ENCODE measurements around the gene IL12RB1.
"Not testable (repeated sequence)": the region's sequence is repeated elsewhere in the genome, so short reads cannot be mapped to it uniquely, and the experiment has no call there.

Gene IL12RB1

DNA sequence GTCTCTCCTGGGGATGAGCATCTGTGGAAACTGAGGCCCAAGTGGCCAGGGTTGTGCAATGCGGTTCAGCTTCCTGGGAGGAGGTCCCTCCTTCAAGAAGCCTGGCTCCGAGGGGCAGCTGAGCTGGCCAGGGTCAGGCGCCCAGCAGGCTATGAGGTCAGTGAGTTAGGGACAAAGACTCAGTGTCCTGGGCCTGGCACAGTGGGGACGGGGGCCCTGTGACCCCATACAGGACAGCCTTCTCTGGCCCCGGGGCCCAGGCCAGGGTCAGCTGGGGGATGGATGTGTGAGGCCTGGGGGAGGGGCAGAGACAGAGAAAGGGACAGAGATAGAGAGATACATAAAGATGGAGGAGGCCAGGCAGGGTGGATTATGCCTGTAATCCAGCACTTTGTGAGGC is 3.0 kb upstream of the IL12RB1 start:
- Histone ChIP-seq H3K9me3 (ENCODE audit: control insufficient read depth in 1 of 2, low read length in 2 of 2) (no peaks in the 10 kb centered on the region), H3K4me3 (ENCODE audit: low read depth in 1 of 2, low read length in 2 of 2) (no peak overlapping the region), H3K27me3 (ENCODE audit: control insufficient read depth in 1 of 2, insufficient read depth in 2 of 2, low read length in 2 of 2) (no peaks in the 10 kb centered on the region), H3K9ac (ENCODE audit: low read depth in 1 of 2, low read length in 2 of 2) (peak overlapping the region in 1 of 2 donors; percentile 7), H3K4me1 (ENCODE audit: control insufficient read depth in 1 of 2, insufficient read depth in 2 of 2, low read length in 2 of 2) (peaks cover 4 to 10% of the 10 kb centered on the region in 2 donors), H3K27ac (ENCODE audit: low read depth, low read length) (no peak overlapping the region), H3K36me3 (ENCODE audit: control insufficient read depth in 1 of 2, insufficient read depth in 2 of 2, low read length in 2 of 2) (no peaks in the 10 kb centered on the region)

DNA sequence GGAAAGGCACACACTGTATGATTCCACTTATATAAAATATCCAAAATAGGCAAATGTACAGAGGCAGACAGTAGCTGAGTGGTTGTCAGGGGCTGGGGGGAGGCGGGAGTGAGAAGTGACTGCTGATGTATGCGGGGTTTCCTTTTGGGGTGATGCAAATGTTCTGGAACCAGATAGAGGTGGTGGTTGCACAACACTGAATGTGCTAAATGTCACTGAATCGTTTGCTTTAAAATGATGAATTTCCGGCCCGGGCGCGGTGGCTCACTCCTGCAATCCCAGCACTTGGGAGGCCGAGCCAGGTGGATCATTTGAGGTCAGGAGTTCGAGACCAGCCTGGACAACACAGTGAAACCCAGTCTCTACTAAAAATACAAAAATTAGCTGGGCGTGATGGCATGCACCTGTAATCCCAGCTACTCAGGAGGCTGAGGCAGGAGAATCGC is 2.4 kb upstream of the IL12RB1 start:
- H3K27ac ChIP-seq (ENCODE audit: low read depth, low read length); H3K9ac ChIP-seq (ENCODE audit: low read depth in 1 of 2, low read length in 2 of 2); H3K36me3 ChIP-seq (ENCODE audit: control insufficient read depth in 1 of 2, insufficient read depth in 2 of 2, low read length in 2 of 2); H3K4me3 ChIP-seq (ENCODE audit: low read depth in 1 of 2, low read length in 2 of 2); H3K27me3 ChIP-seq (ENCODE audit: control insufficient read depth in 1 of 2, insufficient read depth in 2 of 2, low read length in 2 of 2); H3K9me3 ChIP-seq (ENCODE audit: control insufficient read depth in 1 of 2, low read length in 2 of 2): not testable (repeated sequence)
- H3K4me1 ChIP-seq (ENCODE audit: control insufficient read depth in 1 of 2, insufficient read depth in 2 of 2, low read length in 2 of 2), result peaks cover 4 to 10% of the 10 kb centered on the region in 2 donors

DNA sequence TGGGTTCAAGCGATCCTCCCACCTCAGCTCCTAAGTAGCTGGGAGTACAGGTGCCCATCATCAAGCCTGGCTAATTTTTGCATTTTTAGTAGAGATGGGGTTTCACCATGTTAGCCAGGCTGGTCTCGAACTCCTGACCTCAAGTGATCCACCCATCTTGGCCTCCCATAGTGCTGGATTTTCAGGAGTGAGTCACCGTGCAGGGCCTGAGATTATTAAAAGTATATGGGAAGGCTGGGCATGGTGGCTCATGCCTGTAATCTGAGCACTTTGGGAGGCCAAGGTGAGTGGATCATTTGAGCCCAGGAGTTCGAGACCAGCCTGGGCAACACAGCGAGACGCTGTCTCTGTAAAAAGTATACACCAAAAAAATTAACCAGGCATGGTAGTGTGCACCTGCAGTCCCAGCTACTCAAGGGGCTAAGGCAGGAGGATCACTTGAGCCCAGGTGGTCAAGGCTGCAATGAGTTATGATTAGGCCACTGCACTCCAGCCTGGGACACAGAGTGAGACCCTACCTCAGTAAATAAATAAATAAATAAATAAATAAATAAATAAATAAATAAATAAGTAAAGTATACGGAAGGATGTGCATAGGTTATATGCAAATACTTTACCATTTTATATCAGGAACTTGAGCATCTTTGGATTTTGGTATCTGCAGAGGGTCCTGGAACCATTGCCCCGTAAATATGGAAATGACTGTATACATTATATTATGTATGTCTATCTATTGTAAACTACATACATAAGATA is 854 bp downstream of the IL12RB1 start:
- Histone ChIP-seq H3K36me3 (ENCODE audit: control insufficient read depth in 1 of 2, insufficient read depth in 2 of 2, low read length in 2 of 2) (no peaks in the 10 kb centered on the region), H3K27ac (ENCODE audit: low read depth, low read length) (no peak overlapping the region), H3K4me1 (ENCODE audit: control insufficient read depth in 1 of 2, insufficient read depth in 2 of 2, low read length in 2 of 2) (peaks cover 4 to 8% of the 10 kb centered on the region in 2 donors), H3K4me3 (ENCODE audit: low read depth in 1 of 2, low read length in 2 of 2) (peak overlapping the region; percentile 79 to 80), H3K27me3 (ENCODE audit: control insufficient read depth in 1 of 2, insufficient read depth in 2 of 2, low read length in 2 of 2) (no peaks in the 10 kb centered on the region), H3K9ac (ENCODE audit: low read depth in 1 of 2, low read length in 2 of 2) (no peak overlapping the region), H3K9me3 (ENCODE audit: control insufficient read depth in 1 of 2, low read length in 2 of 2) (no peaks in the 10 kb centered on the region)

DNA sequence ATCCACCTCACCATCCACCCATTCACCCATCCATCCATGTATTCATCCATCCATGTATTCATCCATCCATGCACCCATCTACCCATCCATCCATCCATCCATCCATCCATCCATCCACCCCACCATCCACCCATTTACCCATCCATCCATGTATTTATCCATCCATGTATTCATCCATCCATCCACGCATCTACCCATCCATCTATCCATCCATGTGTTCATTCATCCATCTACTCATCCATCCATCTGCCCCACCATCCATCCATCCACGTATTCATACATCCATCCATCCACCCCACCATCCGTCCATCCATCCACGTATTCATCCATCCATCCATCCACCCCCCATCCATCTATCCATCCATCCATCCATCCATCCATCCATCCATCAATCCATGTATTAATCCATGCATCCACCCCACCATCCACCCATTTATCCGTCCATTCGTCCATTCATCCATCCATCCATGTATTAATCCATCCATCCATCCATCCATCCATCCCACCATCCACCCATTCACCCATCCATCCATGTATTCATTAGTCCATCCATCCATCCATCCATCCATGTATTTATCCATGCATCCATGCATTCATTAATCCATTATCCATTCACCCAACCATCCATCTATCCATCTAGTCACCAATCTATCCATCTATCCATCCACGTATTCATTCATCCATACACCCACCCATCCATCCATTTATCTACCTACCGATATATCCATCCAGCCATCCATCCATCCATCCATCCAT is 2.6 kb downstream of the IL12RB1 start:
- H3K36me3 ChIP-seq (ENCODE audit: control insufficient read depth in 1 of 2, insufficient read depth in 2 of 2, low read length in 2 of 2), result no peaks in the 10 kb centered on the region
- peaks cover 0 to 4% of the 10 kb centered on the region in 2 donors for H3K4me1 ChIP-seq (ENCODE audit: control insufficient read depth in 1 of 2, insufficient read depth in 2 of 2, low read length in 2 of 2)
- H3K9ac ChIP-seq (ENCODE audit: low read depth in 1 of 2, low read length in 2 of 2), result no peak overlapping the region
- no peak overlapping the region for H3K27ac ChIP-seq (ENCODE audit: low read depth, low read length)
- no peak overlapping the region for H3K4me3 ChIP-seq (ENCODE audit: low read depth in 1 of 2, low read length in 2 of 2)
- H3K9me3 ChIP-seq (ENCODE audit: control insufficient read depth in 1 of 2, low read length in 2 of 2), result no peaks in the 10 kb centered on the region
- no peaks in the 10 kb centered on the region for H3K27me3 ChIP-seq (ENCODE audit: control insufficient read depth in 1 of 2, insufficient read depth in 2 of 2, low read length in 2 of 2)

DNA sequence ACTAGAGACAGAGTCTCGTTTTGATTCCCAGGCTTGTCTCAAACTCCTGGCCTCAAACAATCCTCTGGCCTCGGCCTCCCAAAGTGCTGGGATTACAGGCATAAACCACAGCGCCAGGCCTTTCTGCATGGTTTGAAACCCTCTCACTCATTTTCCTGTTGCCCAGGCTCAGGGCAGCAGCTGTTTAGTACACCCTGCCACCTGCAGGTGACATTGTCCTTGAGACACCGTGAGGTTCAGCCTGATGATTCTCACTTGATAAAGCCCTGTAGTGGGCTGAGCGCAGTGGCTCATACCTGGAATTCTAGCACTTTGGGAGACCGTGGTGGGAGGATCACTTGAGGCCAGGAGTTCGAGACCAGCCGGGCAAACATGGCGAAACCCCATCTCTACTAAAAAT is 12.5 kb downstream of the IL12RB1 start:
- H3K9me3 ChIP-seq (ENCODE audit: control insufficient read depth in 1 of 2, low read length in 2 of 2), result no peaks in the 10 kb centered on the region
- H3K27ac ChIP-seq (ENCODE audit: low read depth, low read length), result no peak overlapping the region
- no peaks in the 10 kb centered on the region for H3K4me1 ChIP-seq (ENCODE audit: control insufficient read depth in 1 of 2, insufficient read depth in 2 of 2, low read length in 2 of 2)

DNA sequence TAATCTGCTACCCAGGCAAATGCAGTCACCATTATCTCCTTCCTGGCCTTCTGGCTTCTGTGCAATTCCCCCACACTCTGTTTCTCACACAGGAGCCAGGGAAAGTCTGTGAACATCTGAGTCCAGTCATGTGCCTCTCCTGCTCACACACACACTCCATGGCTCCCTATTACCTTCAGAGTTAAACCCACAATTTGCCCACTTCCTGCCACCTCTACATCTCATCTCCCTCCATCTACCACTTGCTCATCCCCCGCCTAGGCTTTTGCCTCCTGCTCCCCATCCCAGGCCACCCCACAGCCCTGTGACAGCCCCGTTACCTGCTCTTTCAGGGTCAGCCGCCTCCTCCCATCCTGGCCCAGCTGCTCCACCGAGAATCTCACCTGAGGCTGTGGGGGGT is 13.5 kb downstream of the IL12RB1 start:
- Histone ChIP-seq H3K9ac (ENCODE audit: low read depth in 1 of 2, low read length in 2 of 2) (no peak overlapping the region), H3K36me3 (ENCODE audit: control insufficient read depth in 1 of 2, insufficient read depth in 2 of 2, low read length in 2 of 2) (peaks cover 0 to 5% of the 10 kb centered on the region in 2 donors), H3K4me3 (ENCODE audit: low read depth in 1 of 2, low read length in 2 of 2) (no peak overlapping the region)

More for the DNA sequence above, 12.5 kb downstream of the IL12RB1 start:
- H3K9ac ChIP-seq (ENCODE audit: low read depth in 1 of 2, low read length in 2 of 2), result no peak overlapping the region
- no peaks in the 10 kb centered on the region for H3K27me3 ChIP-seq (ENCODE audit: control insufficient read depth in 1 of 2, insufficient read depth in 2 of 2, low read length in 2 of 2)
- no peak overlapping the region for H3K4me3 ChIP-seq (ENCODE audit: low read depth in 1 of 2, low read length in 2 of 2)
- H3K36me3 ChIP-seq (ENCODE audit: control insufficient read depth in 1 of 2, insufficient read depth in 2 of 2, low read length in 2 of 2), result peaks cover 0 to 5% of the 10 kb centered on the region in 2 donors

DNA sequence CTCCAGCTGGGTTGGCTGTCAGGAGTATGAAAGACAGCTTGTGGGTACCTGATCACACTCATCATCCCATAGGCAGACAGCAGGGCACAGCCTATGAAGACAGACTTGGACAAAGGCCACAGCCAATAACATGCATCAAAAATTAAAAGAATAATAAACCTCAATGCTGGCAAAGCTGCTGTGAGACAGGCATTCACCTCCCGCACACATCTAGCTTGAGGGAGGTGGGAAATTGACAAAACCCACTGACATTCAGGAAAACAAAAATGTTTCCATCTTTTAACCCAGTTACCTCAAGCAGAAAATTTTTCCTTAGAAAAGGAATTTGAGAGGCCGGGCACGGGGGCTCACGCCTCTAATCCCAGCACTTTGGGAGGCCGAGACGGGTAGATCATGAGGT is 14.4 kb downstream of the IL12RB1 start:
- Histone ChIP-seq H3K4me1 (ENCODE audit: control insufficient read depth in 1 of 2, insufficient read depth in 2 of 2, low read length in 2 of 2) (no peaks in the 10 kb centered on the region), H3K36me3 (ENCODE audit: control insufficient read depth in 1 of 2, insufficient read depth in 2 of 2, low read length in 2 of 2) (peaks cover 0 to 5% of the 10 kb centered on the region in 2 donors), H3K27ac (ENCODE audit: low read depth, low read length) (no peak overlapping the region), H3K9ac (ENCODE audit: low read depth in 1 of 2, low read length in 2 of 2) (no peak overlapping the region), H3K27me3 (ENCODE audit: control insufficient read depth in 1 of 2, insufficient read depth in 2 of 2, low read length in 2 of 2) (no peaks in the 10 kb centered on the region), H3K9me3 (ENCODE audit: control insufficient read depth in 1 of 2, low read length in 2 of 2) (no peaks in the 10 kb centered on the region), H3K4me3 (ENCODE audit: low read depth in 1 of 2, low read length in 2 of 2) (no peak overlapping the region)

More for the DNA sequence above, 13.5 kb downstream of the IL12RB1 start:
- no peak overlapping the region for H3K27ac ChIP-seq (ENCODE audit: low read depth, low read length)
- H3K4me1 ChIP-seq (ENCODE audit: control insufficient read depth in 1 of 2, insufficient read depth in 2 of 2, low read length in 2 of 2), result no peaks in the 10 kb centered on the region
- no peaks in the 10 kb centered on the region for H3K9me3 ChIP-seq (ENCODE audit: control insufficient read depth in 1 of 2, low read length in 2 of 2)
- H3K27me3 ChIP-seq (ENCODE audit: control insufficient read depth in 1 of 2, insufficient read depth in 2 of 2, low read length in 2 of 2), result no peaks in the 10 kb centered on the region

DNA sequence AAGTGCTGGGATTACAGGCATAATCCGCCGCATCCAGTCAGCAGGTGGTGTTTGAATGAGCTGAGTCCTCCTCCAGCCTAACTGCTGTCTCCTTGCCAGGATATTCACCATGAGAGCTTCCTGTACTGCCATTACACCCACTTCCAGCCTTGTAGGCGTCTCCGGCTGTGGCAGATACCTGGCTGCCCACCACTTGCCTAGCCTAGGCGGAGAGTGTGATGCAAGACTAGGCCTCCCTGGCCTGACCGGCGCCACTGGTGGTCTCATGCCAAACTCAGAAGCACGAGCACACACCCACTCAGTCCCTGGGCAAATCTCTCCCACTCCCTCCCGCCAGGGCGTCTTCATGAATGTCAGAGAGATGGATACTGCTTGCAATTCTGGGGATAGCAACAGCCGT is 16.6 kb downstream of the IL12RB1 start:
- Histone ChIP-seq H3K36me3 (ENCODE audit: control insufficient read depth in 1 of 2, insufficient read depth in 2 of 2, low read length in 2 of 2) (no peaks in the 10 kb centered on the region), H3K4me3 (ENCODE audit: low read depth in 1 of 2, low read length in 2 of 2) (no peak overlapping the region), H3K4me1 (ENCODE audit: control insufficient read depth in 1 of 2, insufficient read depth in 2 of 2, low read length in 2 of 2) (no peaks in the 10 kb centered on the region), H3K27ac (ENCODE audit: low read depth, low read length) (no peak overlapping the region), H3K9me3 (ENCODE audit: control insufficient read depth in 1 of 2, low read length in 2 of 2) (no peaks in the 10 kb centered on the region), H3K9ac (ENCODE audit: low read depth in 1 of 2, low read length in 2 of 2) (no peak overlapping the region), H3K27me3 (ENCODE audit: control insufficient read depth in 1 of 2, insufficient read depth in 2 of 2, low read length in 2 of 2) (no peaks in the 10 kb centered on the region)

DNA sequence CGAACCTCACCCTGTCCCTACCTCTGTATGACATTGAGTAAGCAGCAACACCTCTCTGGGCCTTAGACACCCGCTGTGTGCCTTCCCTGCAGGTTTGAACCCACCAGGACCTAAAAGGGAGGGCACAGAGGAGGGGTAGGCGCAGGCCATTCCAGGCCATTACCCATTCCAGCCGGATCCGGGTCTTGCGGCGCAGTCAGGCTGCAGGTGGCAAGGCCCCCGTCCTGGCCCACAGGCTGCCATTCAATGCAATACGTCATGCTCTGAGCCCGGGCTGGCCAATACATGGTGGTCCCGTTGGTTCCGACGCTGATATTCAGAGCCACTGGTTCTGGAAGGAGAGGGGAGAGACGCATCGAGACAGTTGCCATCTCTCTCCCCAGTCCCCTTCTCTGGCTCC is 17.4 kb downstream of the IL12RB1 start:
- Histone ChIP-seq H3K36me3 (ENCODE audit: control insufficient read depth in 1 of 2, insufficient read depth in 2 of 2, low read length in 2 of 2) (no peaks in the 10 kb centered on the region), H3K4me1 (ENCODE audit: control insufficient read depth in 1 of 2, insufficient read depth in 2 of 2, low read length in 2 of 2) (no peaks in the 10 kb centered on the region), H3K9me3 (ENCODE audit: control insufficient read depth in 1 of 2, low read length in 2 of 2) (no peaks in the 10 kb centered on the region), H3K27ac (ENCODE audit: low read depth, low read length) (no peak overlapping the region), H3K27me3 (ENCODE audit: control insufficient read depth in 1 of 2, insufficient read depth in 2 of 2, low read length in 2 of 2) (no peaks in the 10 kb centered on the region), H3K9ac (ENCODE audit: low read depth in 1 of 2, low read length in 2 of 2) (no peak overlapping the region), H3K4me3 (ENCODE audit: low read depth in 1 of 2, low read length in 2 of 2) (no peak overlapping the region)

DNA sequence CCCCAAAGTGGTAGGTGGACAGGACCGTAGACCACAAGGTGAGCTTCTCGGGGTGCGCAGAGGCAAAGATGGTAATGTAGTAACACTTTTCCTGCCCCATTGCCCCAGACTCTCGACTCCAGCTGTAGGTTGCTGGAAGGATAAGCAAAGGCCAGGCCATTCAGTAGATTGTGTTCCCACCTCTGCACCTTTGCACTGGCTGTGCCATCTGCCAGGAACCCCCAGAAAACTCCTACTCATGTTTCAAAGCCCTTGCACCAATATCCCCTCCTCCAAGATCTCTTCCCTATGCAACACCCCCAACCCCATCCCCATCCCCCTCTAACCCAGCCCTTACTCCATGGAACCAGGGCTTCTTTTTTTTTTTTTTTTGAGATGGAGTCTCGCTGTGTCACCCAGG is 18.3 kb downstream of the IL12RB1 start:
- Histone ChIP-seq H3K27me3 (ENCODE audit: control insufficient read depth in 1 of 2, insufficient read depth in 2 of 2, low read length in 2 of 2) (no peaks in the 10 kb centered on the region), H3K9me3 (ENCODE audit: control insufficient read depth in 1 of 2, low read length in 2 of 2) (no peaks in the 10 kb centered on the region), H3K4me1 (ENCODE audit: control insufficient read depth in 1 of 2, insufficient read depth in 2 of 2, low read length in 2 of 2) (no peaks in the 10 kb centered on the region), H3K27ac (ENCODE audit: low read depth, low read length) (no peak overlapping the region), H3K4me3 (ENCODE audit: low read depth in 1 of 2, low read length in 2 of 2) (no peak overlapping the region), H3K36me3 (ENCODE audit: control insufficient read depth in 1 of 2, insufficient read depth in 2 of 2, low read length in 2 of 2) (no peaks in the 10 kb centered on the region), H3K9ac (ENCODE audit: low read depth in 1 of 2, low read length in 2 of 2) (no peak overlapping the region)
